NB4 (cell line): ENCODE measurements around the gene SLC25A2.

Source experiments
- DNase-seq: peaks from one replicate; pipeline ENCODE4 v3.0.0; 2010; ENCODE audit warnings: low read depth
- H3K4me3 ChIP-seq: one replicate; pipeline ENCODE4 v1.5.1; 2011; ENCODE audit warnings: mild to moderate bottlenecking, low read depth, low read length, moderate library complexity
- CTCF ChIP-seq: IDR thresholded peaks from one replicate; pipeline ENCODE4 v1.5.1; 2012; ENCODE audit warnings: low read depth, low read length
- MAX ChIP-seq: IDR thresholded peaks from 2 replicates; pipeline ENCODE4 v1.6.1; 2011; ENCODE audit warnings: low read depth, low read length
- MYC ChIP-seq: IDR thresholded peaks from 2 replicates; pipeline ENCODE4 v1.6.1; 2011; ENCODE audit warnings: low read depth, low read length
- POLR2A ChIP-seq: IDR thresholded peaks from 2 replicates; pipeline ENCODE4 v1.6.1; 2011; ENCODE audit warnings: mild to moderate bottlenecking; ENCODE audit not compliant: insufficient read length; ENCODE audit errors: extremely low read depth

The SLC25A2 gene

GRCh38 chr5:141328231-141328630 is 24.4 kb upstream of the SLC25A2 start:
- no peak for DNase-seq
- no peak overlapping the region for H3K4me3 ChIP-seq
- TF ChIP-seq CTCF = no peak
- no peak for TF ChIP-seq MAX
- no peak for TF ChIP-seq POLR2A
- TF ChIP-seq MYC = no peak

- peak overlapping the region; percentile 78 for H3K4me3 ChIP-seq
- peak; percentile 85 for DNase-seq
These were observed 22.4 kb upstream of the SLC25A2 start for GRCh38 chr5:141326088-141326854.

GRCh38 chr5:141322261-141322660 is 18.4 kb upstream of the SLC25A2 start:
- no peak for DNase-seq
- TF ChIP-seq MAX (no peak), MYC (no peak), POLR2A (no peak), CTCF (no peak)
- H3K4me3 ChIP-seq = no peak overlapping the region

More at GRCh38 chr5:141326088-141326854, 22.4 kb upstream of the SLC25A2 start:
- TF ChIP-seq MYC = no peak
- TF ChIP-seq CTCF = peak; percentile 68
- TF ChIP-seq POLR2A = no peak
- TF ChIP-seq MAX = no peak

GRCh38 chr5:141320225-141321169 is 16.6 kb upstream of the SLC25A2 start, which contains the start of gene TAF7:
TAF7 (minus strand) TSS chr5:141320784; CDS start chr5:141320044, 740 bp downstream.
- H3K4me3 ChIP-seq = peak within 1 kb of the TSS; percentile 91
- TF ChIP-seq MAX (peak; percentile 60), CTCF (peak; percentile 68), MYC (0 out of 2 replicates have a peak, but pooled peaks have one; percentile 25), POLR2A (peak; percentile 97)
- peak; percentile 93 for DNase-seq

- no peak for DNase-seq
- peak overlapping the region; percentile 91 for H3K4me3 ChIP-seq
- TF ChIP-seq MYC (no peak), MAX (no peak), CTCF (no peak), POLR2A (no peak)
These were observed 15.8 kb upstream of the SLC25A2 start for GRCh38 chr5:141319699-141320098.
